Osteocyte (in vitro differentiated cells): ENCODE data around the gene EEPD1. TPM values are rescaled to one million over a fixed set of nuclear protein-coding genes. Genes with fewer than 3 reads are reported as not detected.
"Not testable (repeated sequence)": the region's sequence is repeated elsewhere in the genome, so short reads cannot be mapped to it uniquely, and the experiment has no call there.

Experiments used
- DNase-seq: peaks from one replicate; pipeline ENCODE4 v3.0.0; 2021; ENCODE audit warnings: mixed read lengths; ENCODE audit not compliant: unreplicated experiment; ENCODE audit errors: extremely low spot score
- H3K27ac Mint-ChIP-seq: one replicate; pipeline ENCODE4 v1.8.0; 2021; ENCODE audit warnings: mild to moderate bottlenecking, mixed read lengths; ENCODE audit not compliant: unreplicated experiment
- H3K27me3 Mint-ChIP-seq: one replicate; pipeline ENCODE4 v1.8.0; 2021; ENCODE audit warnings: mixed read lengths; ENCODE audit not compliant: unreplicated experiment
- H3K36me3 Mint-ChIP-seq: one replicate; pipeline ENCODE4 v1.8.0; 2021; ENCODE audit warnings: mixed read lengths; ENCODE audit not compliant: unreplicated experiment
- H3K4me1 Mint-ChIP-seq: one replicate; pipeline ENCODE4 v1.8.0; 2021; ENCODE audit warnings: mixed read lengths; ENCODE audit not compliant: unreplicated experiment
- H3K4me3 Mint-ChIP-seq: one replicate; pipeline ENCODE4 v1.8.0; 2021; ENCODE audit warnings: mild to moderate bottlenecking, moderate library complexity, mixed read lengths; ENCODE audit not compliant: unreplicated experiment
- H3K9me3 Mint-ChIP-seq: one replicate; pipeline ENCODE4 v1.8.0; 2021; ENCODE audit warnings: mixed read lengths; ENCODE audit not compliant: unreplicated experiment
- total RNA-seq: library from RNA; stranded (reverse); gene quantifications from 2 replicates; pipeline ENCODE4 v1.2.1, GENCODE V29; 2021
- TF ChIP-seq, protein P1 (sequence below): fragments of 200-600 bp; sonication (generic); IDR thresholded peaks from 2 replicates; pipeline ENCODE4 v1.5.0; 2021; ENCODE audit warnings: antibody characterized with exemption, mild to moderate bottlenecking, moderate library complexity

The EEPD1 gene
- total RNA-seq, 1 donor from 2014 or later = 1.3 TPM

DNA sequence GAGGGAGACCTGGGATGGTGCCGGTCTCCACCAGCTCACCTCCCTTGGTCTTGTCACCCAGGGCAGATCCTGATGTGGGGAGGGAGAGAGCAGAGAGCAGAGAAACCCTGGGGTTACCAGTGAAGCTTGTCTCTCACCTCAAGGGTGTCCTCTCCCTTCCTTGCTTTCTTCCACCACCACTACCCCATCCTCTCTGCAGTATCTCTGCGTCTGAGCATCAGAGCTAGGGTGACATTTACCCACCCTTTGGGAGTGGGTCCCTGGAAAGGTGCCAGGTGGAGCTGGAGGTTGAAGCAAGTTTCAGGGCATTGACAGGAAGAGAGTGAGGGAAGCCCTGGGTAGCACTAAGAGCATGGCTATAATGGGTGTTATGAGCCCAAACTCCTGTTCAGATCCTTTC lies 161.4 kb downstream of the EEPD1 start:
- H3K4me3 Mint-ChIP-seq = no peak overlapping the region
- H3K9me3 Mint-ChIP-seq = no peaks in the 10 kb centered on the region
- no peak overlapping the region for H3K27ac Mint-ChIP-seq
- H3K4me1 Mint-ChIP-seq = peaks cover 8% of the 10 kb centered on the region
- H3K27me3 Mint-ChIP-seq = peaks cover 13% of the 10 kb centered on the region
- H3K36me3 Mint-ChIP-seq = no peaks in the 10 kb centered on the region
- TF ChIP-seq, protein P1, sequence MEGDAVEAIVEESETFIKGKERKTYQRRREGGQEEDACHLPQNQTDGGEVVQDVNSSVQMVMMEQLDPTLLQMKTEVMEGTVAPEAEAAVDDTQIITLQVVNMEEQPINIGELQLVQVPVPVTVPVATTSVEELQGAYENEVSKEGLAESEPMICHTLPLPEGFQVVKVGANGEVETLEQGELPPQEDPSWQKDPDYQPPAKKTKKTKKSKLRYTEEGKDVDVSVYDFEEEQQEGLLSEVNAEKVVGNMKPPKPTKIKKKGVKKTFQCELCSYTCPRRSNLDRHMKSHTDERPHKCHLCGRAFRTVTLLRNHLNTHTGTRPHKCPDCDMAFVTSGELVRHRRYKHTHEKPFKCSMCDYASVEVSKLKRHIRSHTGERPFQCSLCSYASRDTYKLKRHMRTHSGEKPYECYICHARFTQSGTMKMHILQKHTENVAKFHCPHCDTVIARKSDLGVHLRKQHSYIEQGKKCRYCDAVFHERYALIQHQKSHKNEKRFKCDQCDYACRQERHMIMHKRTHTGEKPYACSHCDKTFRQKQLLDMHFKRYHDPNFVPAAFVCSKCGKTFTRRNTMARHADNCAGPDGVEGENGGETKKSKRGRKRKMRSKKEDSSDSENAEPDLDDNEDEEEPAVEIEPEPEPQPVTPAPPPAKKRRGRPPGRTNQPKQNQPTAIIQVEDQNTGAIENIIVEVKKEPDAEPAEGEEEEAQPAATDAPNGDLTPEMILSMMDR = no peak
- DNase-seq = peak; percentile 51

DNA sequence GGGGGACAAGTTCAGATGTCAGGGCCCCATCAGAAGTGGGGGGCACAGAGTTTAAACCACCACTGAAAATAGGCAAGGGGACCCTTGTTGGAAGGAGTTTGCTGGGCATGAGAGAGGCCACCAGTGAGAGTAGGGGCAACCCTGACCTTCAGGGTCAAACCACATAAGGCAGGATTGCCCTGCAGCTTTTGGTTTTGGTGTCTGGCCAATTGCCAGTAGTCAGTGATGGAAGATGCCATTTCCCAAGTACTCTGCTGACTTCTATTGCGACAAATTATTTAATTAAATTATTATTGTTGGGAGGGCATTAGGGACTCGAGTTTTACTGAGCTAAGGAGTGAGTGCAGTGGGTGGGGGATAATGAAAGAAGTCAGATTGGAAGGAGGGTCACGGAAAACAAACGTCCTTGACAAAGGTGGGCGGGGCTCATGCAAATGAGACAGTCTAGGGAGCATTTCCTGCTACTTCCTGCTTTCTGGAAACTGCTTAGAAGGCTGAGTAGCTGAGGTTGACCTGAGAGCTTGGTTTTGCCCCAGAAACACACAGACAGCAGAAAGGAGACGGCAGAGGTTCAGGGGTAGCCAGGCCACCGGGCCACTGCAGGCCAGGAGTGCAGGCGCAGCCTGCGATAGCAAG lies 162.4 kb downstream of the EEPD1 start:
- Mint-ChIP-seq H3K27me3 (peaks cover 18% of the 10 kb centered on the region), H3K27ac (no peak overlapping the region), H3K9me3 (no peaks in the 10 kb centered on the region), H3K36me3 (no peaks in the 10 kb centered on the region), H3K4me1 (peaks cover 2% of the 10 kb centered on the region), H3K4me3 (no peak overlapping the region)
- DNase-seq = no peak
- TF ChIP-seq, protein P1 = no peak

DNA sequence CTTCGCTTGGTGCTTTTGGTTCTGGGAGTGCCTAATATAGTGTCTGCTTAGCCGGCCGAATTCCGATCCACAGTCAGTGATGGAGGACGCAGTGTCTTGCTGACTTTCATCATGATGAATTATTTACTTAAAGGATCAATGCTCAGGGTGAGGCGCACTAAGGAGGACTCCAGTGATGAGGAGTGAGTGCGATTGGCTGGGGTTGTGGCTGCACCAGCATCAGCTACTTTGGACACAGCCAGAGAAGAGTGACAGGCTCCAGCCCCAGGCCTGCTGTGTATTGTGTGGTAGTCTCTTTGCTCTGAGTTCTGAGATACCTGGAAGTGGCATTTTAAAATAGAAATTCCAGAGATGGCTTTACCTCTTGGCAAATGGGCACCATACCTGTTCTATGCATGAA lies 163.3 kb downstream of the EEPD1 start:
- peaks cover 2% of the 10 kb centered on the region for H3K4me1 Mint-ChIP-seq
- H3K9me3 Mint-ChIP-seq = no peaks in the 10 kb centered on the region
- peaks cover 20% of the 10 kb centered on the region for H3K27me3 Mint-ChIP-seq
- DNase-seq = no peak
- no peaks in the 10 kb centered on the region for H3K36me3 Mint-ChIP-seq
- TF ChIP-seq, protein P1 = no peak
- H3K27ac Mint-ChIP-seq = no peak overlapping the region
- no peak overlapping the region for H3K4me3 Mint-ChIP-seq

DNA sequence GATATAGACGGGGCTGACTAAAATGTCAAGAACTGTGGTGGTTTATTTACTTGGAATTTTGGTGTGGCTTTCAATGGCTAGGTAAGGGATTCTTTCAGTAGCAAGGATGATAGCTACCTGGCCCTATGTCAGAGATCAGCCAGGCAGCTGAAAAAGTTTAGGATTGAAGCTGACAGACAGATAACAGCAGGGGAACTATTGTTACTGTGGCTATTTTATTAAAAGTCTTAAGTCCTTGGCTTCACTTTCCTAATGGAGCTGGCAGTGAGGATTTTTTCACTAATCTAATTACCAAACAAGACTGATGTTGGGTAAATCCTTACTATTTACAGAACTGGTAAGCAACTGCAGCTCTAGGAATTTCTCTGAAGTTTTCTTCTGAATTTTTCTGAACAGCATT lies 164.2 kb downstream of the EEPD1 start:
- Mint-ChIP-seq H3K27ac (no peak overlapping the region), H3K36me3 (no peaks in the 10 kb centered on the region), H3K4me3 (no peak overlapping the region), H3K27me3 (peaks cover 20% of the 10 kb centered on the region), H3K4me1 (peaks cover 2% of the 10 kb centered on the region), H3K9me3 (no peaks in the 10 kb centered on the region)
- TF ChIP-seq, protein P1 = no peak
- no peak for DNase-seq

DNA sequence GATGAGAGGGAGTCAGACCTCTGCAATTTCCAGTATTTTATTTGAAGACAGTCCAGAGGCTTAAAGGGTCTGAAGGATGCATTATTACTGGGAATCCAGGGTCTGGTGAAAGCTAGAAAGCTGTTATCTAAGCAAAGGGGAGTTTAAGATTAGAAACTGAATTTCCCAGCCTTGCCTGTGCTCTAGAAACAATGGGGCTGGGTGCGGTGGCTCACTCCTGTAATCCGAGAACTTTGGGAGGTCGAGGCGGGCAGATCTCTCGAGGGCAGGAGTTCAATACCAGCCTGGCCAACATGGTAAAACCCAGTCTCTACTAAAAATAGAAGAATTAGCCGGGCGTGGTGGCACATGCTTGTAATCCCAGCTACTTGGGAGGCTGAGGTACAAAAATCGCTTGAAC lies 165.1 kb downstream of the EEPD1 start:
- peaks cover 3% of the 10 kb centered on the region for H3K4me1 Mint-ChIP-seq
- TF ChIP-seq, protein P1 = no peak
- no peak overlapping the region for H3K4me3 Mint-ChIP-seq
- H3K27ac Mint-ChIP-seq = no peak overlapping the region
- peak; percentile 30 for DNase-seq
- peaks cover 14% of the 10 kb centered on the region for H3K27me3 Mint-ChIP-seq
- H3K36me3 Mint-ChIP-seq = peaks cover 5% of the 10 kb centered on the region
- no peaks in the 10 kb centered on the region for H3K9me3 Mint-ChIP-seq

DNA sequence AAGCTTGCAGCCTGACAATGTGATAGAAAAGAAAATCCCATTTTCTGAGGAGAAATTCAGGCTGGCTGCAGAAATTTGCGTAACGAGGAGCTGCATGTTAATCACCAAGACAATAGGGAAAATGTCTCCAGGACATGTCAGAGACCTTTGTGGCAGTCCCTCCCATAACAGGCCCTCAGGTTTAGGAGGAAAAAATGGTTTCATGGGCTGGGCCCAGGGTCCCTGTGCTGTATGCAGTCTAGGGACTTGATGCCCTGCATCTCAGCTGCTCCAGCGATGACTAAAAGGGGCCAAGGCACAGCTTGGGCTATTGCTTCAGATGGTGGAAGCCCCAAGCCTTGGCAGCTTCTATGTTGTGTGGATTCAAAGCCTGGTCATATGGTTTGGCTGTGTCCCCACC lies 168.2 kb downstream of the EEPD1 start:
- not testable (repeated sequence) for H3K4me3 Mint-ChIP-seq, H3K27ac Mint-ChIP-seq, DNase-seq, H3K4me1 Mint-ChIP-seq, H3K9me3 Mint-ChIP-seq, H3K27me3 Mint-ChIP-seq
- H3K36me3 Mint-ChIP-seq = peaks cover 18% of the 10 kb centered on the region
